Mucosa of stomach (tissue), 1 donor: ENCODE data around the gene SYT9.

ENCODE experiments used
- H3K27me3 ChIP-seq: one replicate; pipeline ENCODE4 v1.7.0; 2013; ENCODE audit warnings: mild to moderate bottlenecking, low read length; ENCODE audit not compliant: control insufficient read depth, insufficient read depth
- H3K36me3 ChIP-seq: one replicate; pipeline ENCODE4 v1.7.0; 2013; ENCODE audit warnings: low read length; ENCODE audit not compliant: control insufficient read depth, insufficient read depth
- H3K4me1 ChIP-seq: one replicate; pipeline ENCODE4 v1.7.0; 2013; ENCODE audit warnings: mild to moderate bottlenecking, low read length; ENCODE audit not compliant: control insufficient read depth, insufficient read depth
- H3K4me3 ChIP-seq: one replicate; pipeline ENCODE4 v1.7.0; 2013; ENCODE audit warnings: low read length
- H3K9ac ChIP-seq: one replicate; pipeline ENCODE4 v1.7.0; 2013; ENCODE audit warnings: mild to moderate bottlenecking, low read length, moderate library complexity
- H3K9me3 ChIP-seq: one replicate; pipeline ENCODE4 v1.7.0; 2013; ENCODE audit warnings: mild to moderate bottlenecking, low read length, moderate library complexity; ENCODE audit not compliant: control insufficient read depth
- donor health status: Pancreatic carcinoma.

The SYT9 gene

GRCh38 chr11:7252683-7253213, 1.0 kb downstream of the SYT9 start:
- Histone ChIP-seq H3K9me3 (no peaks in the 10 kb centered on the region), H3K4me1 (peaks cover 3% of the 10 kb centered on the region), H3K36me3 (no peaks in the 10 kb centered on the region), H3K9ac (no peak overlapping the region), H3K4me3 (no peak overlapping the region), H3K27me3 (peaks cover 38% of the 10 kb centered on the region)

- Histone ChIP-seq H3K27me3 (peaks cover 38% of the 10 kb centered on the region), H3K4me1 (peaks cover 3% of the 10 kb centered on the region), H3K9ac (no peak overlapping the region), H3K4me3 (no peak overlapping the region), H3K36me3 (no peaks in the 10 kb centered on the region), H3K9me3 (no peaks in the 10 kb centered on the region)
Observed at GRCh38 chr11:7253800-7254199, 2.1 kb downstream of the SYT9 start.

DNA sequence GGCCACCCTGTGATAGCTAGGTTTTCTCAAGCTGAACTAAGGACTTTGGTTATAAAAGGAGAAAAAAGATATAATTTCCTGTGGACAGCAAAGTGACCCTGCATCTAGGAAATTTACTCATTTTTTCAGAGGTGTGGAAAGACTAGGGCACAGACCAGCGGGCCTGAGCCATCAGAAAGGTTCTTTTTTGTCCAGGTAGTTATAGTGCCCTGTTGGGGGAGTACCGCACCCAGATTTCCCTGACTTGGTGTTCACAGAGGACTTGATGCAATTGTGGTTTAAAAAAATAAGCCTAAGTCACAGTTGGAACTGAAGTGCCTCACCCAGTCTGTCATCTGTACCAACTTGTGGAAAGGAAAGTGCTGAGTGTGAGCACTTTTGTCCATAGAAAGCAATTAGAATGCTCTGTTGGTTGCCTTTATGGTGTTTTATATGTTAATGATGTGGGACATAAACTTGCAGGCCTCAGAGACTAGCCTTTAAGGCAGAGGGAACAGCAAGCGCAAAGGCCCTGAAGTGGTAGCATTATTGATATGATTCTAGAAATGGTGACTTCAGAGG, 3.1 kb downstream of the SYT9 start:
- Histone ChIP-seq H3K27me3 (peaks cover 38% of the 10 kb centered on the region), H3K9me3 (no peaks in the 10 kb centered on the region), H3K9ac (no peak overlapping the region), H3K4me1 (peaks cover 3% of the 10 kb centered on the region), H3K4me3 (no peak overlapping the region), H3K36me3 (no peaks in the 10 kb centered on the region)

DNA sequence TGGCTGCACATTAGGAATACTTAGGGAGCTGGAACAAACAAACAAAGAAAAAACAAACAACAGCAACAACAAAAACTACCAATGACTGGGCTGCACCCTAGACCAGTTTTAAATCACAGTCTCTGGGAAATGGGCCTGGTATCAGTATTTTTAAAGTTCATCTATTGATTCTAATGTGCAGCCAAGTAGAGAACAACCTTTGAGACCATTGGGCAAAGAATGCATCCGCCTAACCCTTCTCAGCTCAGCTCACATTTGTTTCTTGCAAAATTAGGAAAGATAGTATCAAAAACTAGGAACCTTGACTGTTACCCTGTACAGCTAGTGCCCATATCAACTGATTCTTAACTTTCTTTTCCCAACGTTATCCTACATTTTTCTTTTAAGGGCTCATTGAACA, 5.2 kb downstream of the SYT9 start:
- Histone ChIP-seq H3K4me1 (peaks cover 3% of the 10 kb centered on the region), H3K4me3 (no peak overlapping the region), H3K27me3 (peaks cover 28% of the 10 kb centered on the region), H3K9me3 (no peaks in the 10 kb centered on the region), H3K36me3 (no peaks in the 10 kb centered on the region), H3K9ac (no peak overlapping the region)

- H3K36me3 ChIP-seq = no peaks in the 10 kb centered on the region
- H3K4me1 ChIP-seq = no peaks in the 10 kb centered on the region
- peaks cover 20% of the 10 kb centered on the region for H3K27me3 ChIP-seq
- H3K9me3 ChIP-seq = no peaks in the 10 kb centered on the region
- H3K9ac ChIP-seq = no peak overlapping the region
- no peak overlapping the region for H3K4me3 ChIP-seq
Observed at GRCh38 chr11:7257724-7258123, 6.0 kb downstream of the SYT9 start.

GRCh38 chr11:7261578-7261977, 9.9 kb downstream of the SYT9 start:
- Histone ChIP-seq H3K4me1 (no peaks in the 10 kb centered on the region), H3K4me3 (no peak overlapping the region), H3K9me3 (no peaks in the 10 kb centered on the region), H3K36me3 (no peaks in the 10 kb centered on the region), H3K9ac (no peak overlapping the region), H3K27me3 (peaks cover 3% of the 10 kb centered on the region)

GRCh38 chr11:7262672-7263071, 11.0 kb downstream of the SYT9 start:
- H3K27me3 ChIP-seq = no peaks in the 10 kb centered on the region
- no peaks in the 10 kb centered on the region for H3K4me1 ChIP-seq
- no peaks in the 10 kb centered on the region for H3K9me3 ChIP-seq
- no peaks in the 10 kb centered on the region for H3K36me3 ChIP-seq
- no peak overlapping the region for H3K4me3 ChIP-seq
- no peak overlapping the region for H3K9ac ChIP-seq

DNA sequence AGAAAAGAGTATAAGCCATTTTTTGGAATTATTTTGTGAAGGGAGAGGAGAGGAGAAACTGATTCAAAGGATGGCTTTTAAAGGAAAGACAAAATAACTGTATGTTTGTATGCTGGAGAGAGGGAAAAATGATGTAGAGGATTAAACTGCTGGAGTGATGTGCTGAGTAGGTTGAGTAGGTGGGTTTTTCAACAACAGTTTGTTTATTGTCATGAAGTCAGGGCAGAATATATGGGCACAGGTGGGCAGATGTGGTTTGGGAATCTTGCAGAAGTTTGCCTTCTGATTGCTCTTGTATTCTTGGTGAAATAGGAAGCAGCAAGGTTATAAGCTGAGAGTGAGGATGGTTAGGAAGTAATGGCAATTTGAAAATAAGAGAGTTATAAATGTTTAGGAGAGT, 12.1 kb downstream of the SYT9 start:
- Histone ChIP-seq H3K4me3 (no peak overlapping the region), H3K9me3 (no peaks in the 10 kb centered on the region), H3K9ac (no peak overlapping the region), H3K4me1 (no peaks in the 10 kb centered on the region), H3K36me3 (no peaks in the 10 kb centered on the region), H3K27me3 (no peaks in the 10 kb centered on the region)

DNA sequence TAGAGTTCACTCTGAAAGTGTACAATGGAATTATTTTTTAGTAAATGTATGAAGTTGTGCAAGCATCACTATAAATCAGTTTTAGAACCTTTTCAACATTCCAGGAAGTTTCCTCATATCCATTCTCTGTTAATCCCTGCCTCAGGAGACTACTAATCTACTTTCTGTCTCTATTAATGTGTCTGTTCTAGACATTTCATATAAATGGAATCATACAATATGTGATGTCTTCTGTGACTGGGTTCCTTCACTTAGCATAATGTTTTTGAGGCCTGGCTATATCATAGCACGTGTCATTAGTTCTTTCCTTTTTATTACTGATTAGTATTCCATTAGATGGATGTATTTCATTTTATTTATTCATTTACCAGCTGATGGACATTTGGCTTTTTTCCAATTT, 17.1 kb downstream of the SYT9 start:
- Histone ChIP-seq H3K27me3 (no peaks in the 10 kb centered on the region), H3K4me3 (no peak overlapping the region), H3K4me1 (no peaks in the 10 kb centered on the region), H3K36me3 (no peaks in the 10 kb centered on the region), H3K9ac (no peak overlapping the region), H3K9me3 (no peaks in the 10 kb centered on the region)

- Histone ChIP-seq H3K4me1 (no peaks in the 10 kb centered on the region), H3K4me3 (no peak overlapping the region), H3K9ac (no peak overlapping the region), H3K9me3 (no peaks in the 10 kb centered on the region), H3K36me3 (no peaks in the 10 kb centered on the region), H3K27me3 (no peaks in the 10 kb centered on the region)
Observed at GRCh38 chr11:7270233-7270865, 18.6 kb downstream of the SYT9 start.

DNA sequence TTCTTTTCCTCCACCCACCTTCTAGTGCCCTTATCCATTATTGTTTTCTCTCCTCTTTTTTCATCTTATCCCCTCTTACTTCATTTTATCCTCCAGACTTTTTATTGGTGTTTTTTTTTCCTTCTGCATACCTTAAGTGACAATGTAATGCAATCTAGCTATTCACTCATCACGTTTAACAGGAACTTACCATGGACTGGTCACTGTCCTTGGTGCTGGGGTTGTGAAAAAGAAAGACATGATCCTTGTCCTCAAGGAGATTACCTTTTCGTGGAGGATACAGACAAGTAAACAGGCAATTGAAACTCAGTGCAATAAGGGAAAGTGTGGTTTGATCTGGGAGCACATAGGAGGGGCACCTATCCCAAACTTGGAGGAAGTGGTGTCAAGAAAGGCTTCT, 20.7 kb downstream of the SYT9 start:
- no peak overlapping the region for H3K9ac ChIP-seq
- H3K4me3 ChIP-seq = no peak overlapping the region
- no peaks in the 10 kb centered on the region for H3K4me1 ChIP-seq
- H3K36me3 ChIP-seq = no peaks in the 10 kb centered on the region
- no peaks in the 10 kb centered on the region for H3K27me3 ChIP-seq
- H3K9me3 ChIP-seq = no peaks in the 10 kb centered on the region

- no peaks in the 10 kb centered on the region for H3K4me1 ChIP-seq
- H3K9me3 ChIP-seq = no peaks in the 10 kb centered on the region
- H3K36me3 ChIP-seq = no peaks in the 10 kb centered on the region
- no peaks in the 10 kb centered on the region for H3K27me3 ChIP-seq
- H3K9ac ChIP-seq = no peak overlapping the region
- H3K4me3 ChIP-seq = no peak overlapping the region
Observed at GRCh38 chr11:7275133-7275532, 23.4 kb downstream of the SYT9 start.
